ENCODE measurements around the gene TNIP1.

The TNIP1 gene

DNA sequence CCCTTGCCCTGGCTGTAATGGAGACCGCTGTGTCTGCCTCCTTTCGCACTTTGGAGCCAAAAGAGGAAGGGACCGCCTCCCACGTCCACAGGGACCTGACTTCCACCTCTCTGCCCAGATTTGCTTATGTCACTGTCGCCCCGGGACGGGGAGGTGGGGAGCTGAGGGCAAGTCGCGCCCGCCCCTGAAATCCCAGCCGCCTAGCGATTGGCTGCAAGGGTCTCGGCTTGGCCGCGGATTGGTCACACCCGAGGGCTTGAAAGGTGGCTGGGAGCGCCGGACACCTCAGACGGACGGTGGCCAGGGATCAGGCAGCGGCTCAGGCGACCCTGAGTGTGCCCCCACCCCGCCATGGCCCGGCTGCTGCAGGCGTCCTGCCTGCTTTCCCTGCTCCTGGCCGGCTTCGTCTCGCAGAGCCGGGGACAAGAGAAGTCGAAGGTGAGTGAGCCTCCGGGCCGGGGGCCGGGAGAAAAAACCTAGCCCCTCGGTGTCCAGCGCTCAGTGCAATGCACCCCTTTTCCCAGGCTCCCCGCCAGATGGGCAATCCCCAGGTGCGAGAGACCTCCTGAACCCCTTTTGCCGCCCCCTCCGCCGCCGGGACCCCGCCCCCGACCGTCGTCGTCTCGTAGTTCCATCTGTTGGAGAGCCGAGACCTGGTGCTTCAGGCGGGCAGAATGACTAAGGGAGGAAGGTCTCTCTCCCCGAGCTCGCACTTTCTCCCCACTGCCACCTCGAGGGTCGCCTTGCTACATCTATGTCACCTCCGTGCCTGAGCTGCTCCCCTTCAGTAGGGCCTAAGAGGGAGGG, 60.3 kb downstream of the TNIP1 start, which contains the start of gene GPX3:
Gene GPX3 (plus strand): TSS at position 288 of the 807 bp plus-strand sequence. CDS start 64 bp downstream, at position 352.
- peak; percentile 39 for DNase-seq

DNA sequence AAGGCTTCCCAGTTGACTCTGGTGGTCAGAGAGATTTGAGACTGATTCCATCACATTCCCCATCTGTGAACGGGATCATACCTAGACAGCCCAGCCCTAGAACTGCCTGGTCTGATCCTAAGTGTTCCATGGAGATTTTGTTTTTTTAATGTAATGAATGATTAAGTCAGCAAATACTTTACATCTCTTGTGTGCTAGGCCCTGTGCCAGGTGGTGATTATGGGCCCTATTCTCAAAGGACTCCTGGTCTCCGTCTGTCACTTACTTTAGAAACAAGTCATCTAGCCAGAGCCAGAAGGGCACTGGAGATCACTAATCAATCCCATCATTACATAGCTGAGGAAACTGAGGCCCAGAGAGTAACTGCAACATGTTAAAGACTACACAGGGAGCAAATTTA, 61.5 kb downstream of the TNIP1 start:
- DNase-seq = no peak

DNA sequence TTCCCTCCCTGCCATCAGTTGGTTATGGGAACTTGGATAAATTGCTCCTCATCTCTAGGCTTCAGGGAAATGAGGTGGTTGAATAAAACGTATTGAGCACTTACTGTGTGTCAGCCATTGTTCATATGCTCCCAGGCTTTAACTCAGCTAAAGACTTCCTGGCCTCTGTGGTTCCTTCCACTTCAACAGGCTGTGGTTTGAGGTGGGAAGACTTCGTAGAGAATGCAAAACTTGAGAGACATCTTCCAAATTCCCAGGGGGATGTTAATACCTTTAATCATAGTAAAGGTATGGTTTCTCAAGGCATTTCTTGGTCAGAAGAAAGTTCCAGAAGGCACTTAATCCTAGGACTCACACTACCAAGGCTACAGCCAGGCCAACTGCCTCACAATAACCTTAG, 62.0 kb downstream of the TNIP1 start:
- no peak for DNase-seq

DNA sequence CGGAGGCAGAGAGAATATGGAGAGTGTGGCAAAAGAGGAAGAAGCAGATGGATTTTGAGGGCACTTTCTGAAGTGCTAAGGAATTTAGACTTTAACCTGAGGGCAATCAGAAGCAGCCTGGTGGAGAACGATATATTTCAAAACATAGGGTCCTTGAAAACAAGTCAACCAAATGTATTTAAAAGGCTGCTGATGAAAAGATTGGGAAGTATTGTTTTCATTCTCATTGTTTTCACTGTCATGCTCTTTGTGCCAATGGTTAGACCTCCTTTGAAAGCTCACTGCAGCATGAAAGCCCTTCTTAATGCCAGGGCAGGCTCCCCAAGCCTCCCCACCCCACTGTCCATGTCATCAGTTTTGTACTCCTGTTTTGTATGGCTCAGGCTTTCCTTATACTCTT, 62.9 kb downstream of the TNIP1 start:
- DNase-seq = no peak

DNA sequence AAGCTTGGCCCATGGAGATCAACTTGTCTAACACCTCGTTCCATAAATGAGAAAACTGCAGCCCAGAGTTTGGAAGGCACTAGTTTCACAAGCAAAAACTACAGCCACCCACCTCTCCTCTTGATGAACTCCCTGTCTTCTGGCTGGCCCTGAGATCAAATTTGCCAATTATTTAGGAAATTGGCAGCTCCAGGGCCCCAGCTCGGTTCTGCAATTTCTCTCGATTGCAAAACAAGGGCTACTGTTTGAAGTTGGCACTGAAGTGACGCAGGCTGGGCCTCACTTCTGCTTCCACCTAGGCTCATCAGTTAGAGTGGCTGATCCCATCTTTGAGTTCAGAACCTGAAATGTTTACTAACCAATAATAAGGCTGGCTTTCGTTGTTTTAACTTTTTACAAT, 64.1 kb downstream of the TNIP1 start:
- DNase-seq = no peak

DNA sequence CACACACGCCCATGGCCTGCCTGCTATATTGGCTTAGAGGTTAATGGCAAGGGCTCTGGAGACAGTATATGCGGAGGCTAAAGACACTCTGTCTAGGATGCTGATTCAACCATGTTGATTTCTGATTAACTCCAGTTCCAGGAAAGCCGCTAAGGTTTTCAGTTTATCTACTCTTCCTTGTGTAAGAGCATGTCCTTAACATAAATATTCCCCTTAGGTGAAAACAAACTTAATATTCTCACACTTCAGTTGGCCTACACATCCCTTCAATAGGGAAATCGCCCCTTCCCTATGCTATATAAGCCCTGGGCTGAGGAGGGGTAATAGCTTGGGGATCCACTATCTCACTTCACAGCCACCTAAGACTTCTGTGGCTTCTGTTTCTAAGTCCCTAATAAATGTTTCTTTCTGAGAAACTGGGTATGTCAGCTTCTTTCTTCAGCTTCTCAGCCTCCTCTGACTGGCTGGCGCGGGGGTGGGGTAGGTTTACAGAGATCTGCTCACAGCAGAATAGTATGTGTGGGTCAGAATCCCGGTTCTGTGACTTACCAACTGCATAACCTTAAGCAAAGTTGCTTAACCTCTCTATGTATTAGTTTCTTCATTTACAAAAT, 64.8 kb downstream of the TNIP1 start:
- peak; percentile 59 for DNase-seq

DNA sequence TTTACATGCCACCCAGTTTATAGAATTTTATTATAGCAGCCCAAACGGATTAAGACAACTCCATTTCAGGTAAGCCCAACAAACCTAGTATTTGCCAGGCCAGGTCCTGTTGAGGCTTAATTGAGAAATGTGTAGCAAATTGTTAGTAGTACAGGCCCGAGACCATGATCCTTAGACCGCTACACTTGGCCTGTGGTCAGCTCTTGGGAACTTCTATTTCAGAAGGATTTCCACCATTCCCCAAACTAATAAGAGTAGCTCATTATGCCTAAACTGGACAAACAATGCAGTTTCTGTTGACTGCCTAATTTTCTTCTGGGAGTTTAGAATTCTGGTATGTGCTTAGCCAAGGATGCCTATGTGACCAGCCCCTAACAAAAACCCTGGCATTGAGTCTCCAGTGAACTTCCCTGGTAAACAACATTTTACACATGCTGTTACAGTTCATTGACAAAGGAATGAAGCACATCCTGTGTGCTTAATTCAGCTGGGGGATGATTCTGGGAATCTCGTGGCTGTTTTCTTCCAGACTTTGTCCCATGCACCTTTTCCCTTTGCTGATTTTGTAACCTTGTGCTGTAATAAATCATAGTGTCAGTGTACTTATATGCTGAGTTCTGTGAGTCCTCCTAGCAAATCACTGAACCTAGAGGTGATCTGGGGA, 66.0 kb downstream of the TNIP1 start:
- DNase-seq = no peak

DNA sequence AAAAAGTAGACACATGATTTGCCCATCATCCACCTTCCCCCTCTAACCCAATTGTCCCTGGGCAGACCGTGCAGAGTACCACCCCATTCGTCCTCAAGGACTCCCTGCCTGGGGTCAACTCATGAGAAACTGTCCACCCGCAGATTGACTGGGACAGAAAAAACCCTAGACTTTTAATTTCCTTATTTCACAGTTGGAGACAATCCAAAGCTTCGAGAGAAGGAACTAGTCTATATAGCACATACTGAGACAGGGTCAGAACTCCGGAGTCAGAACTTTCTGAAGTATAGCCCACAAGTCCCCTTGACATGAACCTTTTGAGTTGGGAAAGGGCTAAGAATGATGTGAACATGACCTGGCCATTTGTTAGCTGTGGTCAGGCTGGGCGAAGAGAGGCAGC, 68.0 kb downstream of the TNIP1 start:
- no peak for DNase-seq

DNA sequence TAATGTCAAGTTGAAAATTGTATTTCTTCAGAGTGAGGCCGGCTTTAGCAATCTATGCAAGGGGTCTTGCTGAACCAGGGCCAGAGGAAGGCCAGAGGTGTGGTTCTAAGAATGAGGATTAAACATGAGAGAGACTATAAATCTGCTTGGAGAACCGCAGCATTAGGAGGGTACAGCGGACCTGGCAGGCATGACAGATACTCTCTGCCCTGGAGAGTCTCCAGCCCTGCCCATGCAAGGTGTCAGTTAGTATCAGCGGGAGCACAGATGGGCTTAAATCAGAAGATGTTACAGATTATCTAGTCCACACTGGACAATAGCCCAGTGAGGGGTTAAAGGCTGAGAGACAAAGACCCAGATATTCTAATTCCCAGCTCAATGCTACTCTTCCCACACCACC, 71.9 kb downstream of the TNIP1 start:
- no peak for DNase-seq

DNA sequence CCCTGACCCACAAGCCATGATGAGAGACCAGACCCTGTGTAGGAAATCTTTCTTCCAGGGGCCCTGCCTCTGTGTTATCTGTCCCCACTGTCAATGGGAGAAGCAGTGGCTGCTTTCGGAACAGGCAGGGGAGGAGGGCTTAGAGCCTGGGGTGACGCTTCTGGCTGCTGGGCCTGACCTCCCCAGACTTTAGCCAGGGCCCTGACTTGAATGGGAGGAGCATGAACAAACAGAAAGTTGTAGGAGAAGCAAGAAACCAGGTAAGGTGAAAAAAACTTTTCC, 72.7 kb downstream of the TNIP1 start:
- no peak for DNase-seq

DNA sequence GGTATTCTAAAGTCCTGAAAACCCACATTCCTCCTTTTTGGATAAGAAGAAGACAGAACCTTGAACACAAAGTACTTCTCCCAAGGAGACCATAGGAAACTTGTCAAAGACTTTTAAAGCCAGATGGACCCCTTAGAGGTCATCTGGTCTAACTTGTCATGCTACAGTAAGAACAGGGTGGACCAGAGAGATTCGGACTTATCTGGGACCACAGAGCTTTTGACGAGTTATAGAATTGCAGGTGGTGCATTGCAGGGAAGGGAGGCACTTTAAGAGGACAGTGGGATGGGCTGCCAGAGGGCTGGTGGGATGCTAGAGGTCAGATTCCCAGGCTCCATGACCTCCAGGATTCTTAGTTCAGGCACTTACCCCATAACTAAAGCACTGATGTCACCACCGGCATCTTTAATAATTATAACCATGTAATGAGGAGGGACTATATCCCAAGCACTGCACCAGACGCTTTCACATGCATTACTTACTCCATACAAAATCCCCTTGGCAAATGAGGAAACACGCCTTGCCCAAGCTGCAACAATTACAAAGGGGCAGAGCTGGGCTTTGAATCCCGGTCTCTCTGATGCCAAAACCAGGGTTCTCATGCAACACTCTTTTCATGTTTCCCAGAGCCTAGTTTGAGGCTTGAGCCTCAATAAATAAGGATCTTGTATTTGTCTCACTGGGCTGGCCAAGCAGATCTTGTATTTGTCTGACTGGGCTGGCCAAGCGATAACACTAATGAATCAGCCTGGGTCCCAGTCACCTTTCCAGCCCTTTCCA, 73.2 kb downstream of the TNIP1 start:
- DNase-seq = no peak

DNA sequence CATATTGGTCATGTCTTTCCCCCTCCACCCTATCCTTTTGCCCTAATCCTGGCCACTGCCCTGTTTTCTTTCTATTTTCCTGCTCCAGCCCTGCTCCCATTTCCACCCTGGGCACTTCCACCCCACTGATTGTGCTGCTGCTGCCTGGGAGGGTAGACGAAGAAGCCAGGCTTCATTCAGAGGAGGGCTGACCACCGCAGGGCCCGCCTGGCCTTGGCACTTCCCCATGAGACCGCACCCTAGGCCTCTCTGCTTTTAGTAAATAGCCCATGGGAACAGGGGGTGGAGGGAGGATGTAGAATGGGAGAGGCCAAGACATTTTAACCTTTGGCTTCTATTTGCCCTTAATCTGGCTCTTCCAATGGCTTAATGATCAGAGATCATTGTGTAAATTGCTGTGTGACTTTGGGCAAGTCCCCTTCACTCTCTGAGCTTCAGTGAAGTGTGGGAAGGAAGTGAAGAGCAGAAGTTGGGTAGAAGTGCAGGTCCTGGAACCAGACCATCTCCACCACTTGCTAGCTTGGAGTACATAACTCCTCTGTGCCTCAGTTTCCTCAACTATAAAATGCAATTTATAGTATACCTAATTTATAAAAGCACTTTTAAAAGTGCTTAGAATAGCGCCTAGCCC, 74.0 kb downstream of the TNIP1 start:
- no peak for DNase-seq

DNA sequence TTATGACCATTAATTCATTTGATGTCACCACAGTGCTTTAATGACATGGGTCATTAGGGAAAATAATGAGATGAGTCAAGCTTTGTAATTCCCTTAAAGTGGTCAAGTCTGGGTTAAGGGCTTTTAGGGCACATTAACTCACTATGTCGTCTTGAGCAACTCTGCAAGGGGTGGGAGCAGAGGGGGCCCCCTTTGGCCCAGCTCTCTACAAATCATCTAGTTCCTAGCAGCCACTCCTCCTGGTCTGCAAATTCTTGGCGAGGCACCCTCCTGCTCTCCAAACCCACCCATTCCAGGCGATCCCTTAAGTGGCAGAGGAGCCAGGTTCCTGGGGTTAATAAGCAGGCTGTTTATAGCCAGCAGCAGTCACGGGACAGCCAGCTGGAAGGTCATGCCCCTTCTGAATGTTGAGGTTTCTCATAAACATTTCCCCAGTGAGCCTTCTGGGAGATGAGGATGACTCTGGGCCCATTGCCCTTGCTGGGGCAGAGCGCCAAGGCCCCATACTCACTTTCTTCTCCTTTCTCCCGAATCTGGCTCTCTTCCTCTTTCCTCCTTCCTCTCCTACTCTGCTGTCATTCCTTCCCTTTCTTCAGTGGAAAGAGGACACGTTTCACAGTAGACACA, 74.8 kb downstream of the TNIP1 start:
- DNase-seq = no peak

DNA sequence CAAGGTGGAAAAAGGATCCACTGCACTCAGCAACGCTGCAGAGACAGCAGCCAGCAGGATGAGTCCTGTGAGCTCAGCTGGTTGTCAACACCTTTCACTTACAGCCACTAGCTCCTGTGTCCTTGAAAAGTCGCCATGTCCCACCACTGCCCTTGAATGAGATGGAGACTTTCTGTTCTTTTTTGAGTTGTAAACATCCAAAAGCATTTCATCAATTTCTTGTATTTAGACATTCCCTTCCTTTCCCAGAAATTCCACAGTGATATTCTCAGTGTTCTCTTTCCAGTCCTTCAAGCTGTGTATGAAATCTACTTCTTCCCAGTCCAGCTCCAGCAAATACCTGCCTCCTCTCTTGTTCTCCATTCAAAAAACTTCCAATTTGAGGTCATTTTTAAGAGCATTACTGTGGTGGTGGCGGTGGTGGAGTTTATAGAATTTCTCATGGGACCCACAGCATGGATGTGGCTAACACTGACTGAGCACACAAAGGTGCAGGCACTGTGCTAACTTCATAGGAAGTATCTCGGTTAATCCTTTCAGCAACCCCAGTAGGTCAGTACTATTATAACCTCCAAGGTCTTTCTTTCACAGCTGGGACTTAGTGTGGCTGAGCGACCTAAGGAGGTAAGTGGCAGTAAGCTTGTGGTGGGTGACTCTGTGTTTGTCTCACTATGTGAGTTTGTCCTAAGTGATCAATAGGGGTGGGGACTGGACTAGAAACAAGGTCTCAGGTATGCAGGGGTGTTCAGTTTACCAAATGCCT, 75.5 kb downstream of the TNIP1 start:
- DNase-seq = no peak

DNA sequence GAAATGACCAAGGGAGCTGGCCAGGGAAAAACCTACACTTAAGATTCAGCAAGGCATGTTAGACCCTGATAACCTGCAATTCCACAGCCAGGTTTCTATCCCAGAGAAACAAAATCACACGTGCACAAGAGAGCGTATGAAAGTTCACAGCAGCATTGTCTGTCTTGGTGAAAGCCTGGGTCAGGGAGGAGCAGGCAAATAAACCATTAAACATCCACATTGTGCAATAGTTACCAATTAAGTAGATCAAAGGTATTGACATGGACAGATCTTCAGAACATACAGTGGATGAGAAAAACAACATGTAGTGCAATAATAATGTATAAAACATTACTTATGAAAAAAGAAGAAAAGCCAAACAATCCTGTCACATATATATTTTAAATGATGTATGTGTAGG, 76.3 kb downstream of the TNIP1 start:
- no peak for DNase-seq

DNA sequence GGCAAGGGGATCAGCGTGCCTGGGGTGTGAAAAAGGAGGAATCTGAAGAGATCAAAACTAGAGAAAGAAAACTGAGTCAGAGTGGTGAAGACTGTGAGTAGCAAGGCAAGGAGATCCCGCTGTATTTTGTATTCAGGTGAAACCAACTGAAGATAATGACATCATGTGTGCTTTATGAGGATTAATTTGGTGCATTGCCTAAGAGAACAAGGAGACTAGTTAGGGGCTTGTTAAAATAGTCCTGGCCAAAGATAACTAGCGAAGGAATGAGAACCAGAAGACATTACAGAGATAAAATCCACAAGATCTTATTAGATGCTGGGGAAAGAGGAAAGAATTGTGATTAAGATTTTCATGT, 77.4 kb downstream of the TNIP1 start:
- DNase-seq = no peak

DNA sequence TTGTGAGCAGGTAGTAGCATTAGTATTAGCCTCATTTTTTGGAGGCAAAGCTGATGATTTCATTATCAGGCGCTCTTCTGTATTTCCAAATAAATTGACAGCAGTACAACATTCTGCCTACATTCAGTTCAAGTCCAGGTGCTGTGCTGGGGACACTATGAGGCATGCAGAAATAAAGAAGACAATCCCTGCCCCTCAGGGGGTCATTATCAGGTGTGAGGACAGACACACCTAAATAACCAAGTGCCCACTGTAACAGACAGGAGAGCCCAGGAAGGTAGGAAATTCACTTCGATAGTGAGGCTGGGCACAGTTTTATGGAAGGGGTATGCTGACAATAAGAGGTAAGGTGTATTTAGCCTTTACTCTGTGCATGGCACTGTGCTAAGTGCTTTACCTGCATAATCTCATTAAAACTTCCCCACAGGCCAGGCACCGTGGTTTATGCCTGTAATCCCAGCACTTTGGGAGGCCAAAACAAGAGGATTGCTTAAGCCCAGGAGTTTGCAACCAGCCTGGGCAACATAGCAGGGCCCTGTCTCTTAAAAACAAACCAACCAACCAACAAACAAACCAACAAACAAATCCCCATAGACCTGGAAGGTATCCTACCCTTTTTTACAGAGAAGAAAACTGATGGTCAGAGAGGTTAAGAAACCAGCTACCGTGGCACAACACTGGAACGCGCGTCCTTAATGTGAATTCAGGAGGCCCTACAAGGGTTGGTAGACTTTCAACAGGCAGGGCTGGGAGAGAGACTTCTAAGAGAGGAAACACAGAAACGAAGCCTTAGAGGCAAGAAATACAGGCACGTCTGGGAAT, 77.9 kb downstream of the TNIP1 start:
- no peak for DNase-seq

DNA sequence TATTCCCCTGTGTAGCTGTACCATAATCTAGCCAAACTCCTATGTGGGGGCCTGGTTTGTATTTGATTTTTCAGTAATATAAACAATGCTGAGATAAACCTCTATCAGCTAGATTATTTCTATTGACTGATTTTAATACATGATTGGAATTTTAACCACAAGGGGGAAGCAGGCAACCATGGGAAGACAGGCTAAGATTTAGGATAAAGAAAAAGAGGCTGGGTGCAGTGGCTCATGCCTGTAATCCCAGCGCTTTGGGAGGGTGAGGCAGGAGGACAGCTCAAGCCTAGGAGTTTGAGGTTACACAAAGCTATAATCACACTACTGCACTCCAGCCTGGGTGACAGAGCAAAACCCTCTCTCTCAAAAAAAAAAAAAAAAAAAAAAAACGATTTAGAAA, 78.6 kb downstream of the TNIP1 start:
- peak; percentile 45 for DNase-seq

DNA sequence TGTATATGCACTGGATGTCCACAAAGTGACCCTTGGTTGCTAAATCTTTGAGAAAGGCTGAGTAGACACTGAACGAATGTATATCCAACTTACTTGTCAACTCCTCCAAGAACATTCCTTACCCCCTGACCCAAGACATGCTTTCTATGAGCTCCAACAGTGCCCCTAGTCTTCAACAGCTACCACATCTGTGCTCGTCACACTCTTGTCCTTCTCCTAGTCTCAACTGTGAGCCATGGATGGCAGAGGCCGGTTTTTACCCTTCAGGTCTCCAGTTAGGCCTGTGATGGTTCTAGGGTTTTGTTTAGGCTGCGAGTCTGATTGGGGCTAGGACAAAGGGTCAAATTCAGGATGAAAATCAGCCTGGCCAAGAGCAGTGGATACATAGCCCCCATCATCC, 79.4 kb downstream of the TNIP1 start:
- no peak for DNase-seq

DNA sequence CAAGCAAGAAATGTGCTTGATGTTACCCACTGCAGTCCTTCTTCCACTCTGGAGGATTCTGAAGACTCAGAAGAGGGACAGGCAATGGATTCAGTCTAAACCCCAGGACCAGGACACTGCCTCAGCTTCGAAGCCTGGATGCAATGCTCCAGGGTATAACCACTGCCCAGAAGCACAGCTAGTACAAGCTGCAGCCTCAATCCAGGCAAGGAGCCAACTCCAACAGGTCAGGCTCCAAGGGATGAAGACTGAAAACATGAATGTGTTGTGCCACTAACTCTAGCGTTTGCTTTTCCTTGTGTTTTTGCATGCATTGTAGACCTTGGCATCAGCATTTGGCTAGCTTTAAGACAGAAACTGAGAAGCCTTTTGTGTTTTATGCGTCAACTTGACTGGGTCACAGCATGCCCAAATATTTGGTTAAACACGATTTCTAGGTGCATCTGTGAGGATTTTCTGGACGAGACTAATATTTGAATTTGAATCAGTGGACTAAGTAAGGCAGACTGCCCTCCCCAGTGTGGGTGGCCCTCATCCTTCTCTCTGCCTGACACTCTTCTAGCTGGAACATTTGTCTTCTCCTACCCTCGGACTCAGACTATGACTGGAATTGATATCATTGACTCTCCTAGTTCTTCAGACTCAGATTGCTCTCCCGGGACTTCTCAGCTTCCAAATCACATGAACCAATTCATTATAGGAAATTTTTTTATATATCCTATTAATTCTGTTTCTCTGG, 81.0 kb downstream of the TNIP1 start:
- DNase-seq = no peak

Measured in hematopoietic multipotent progenitor cell treated with erythropoietin and hydrocortisone succinate and interleukin-3 and kit ligand, for 8 days (in vitro differentiated cells).